Fibroblast of mammary gland (primary cell): ENCODE data around the gene PRKCH.

Experiments
- DNase-seq: peaks from one replicate; pipeline ENCODE4 v3.0.0-alpha.2; 2010; ENCODE audit warnings: low read depth
- H3K4me3 ChIP-seq: 2 replicates; pipeline ENCODE4 v1.5.1; 2011; ENCODE audit warnings: low read depth, mild to moderate bottlenecking, low read length, moderate library complexity; ENCODE audit not compliant: control insufficient read depth
- CTCF ChIP-seq: conservative IDR thresholded peaks from 2 replicates; pipeline ENCODE4 v1.5.1; 2011; ENCODE audit warnings: low read depth, low read length, inconsistent platforms; ENCODE audit not compliant: control insufficient read depth, insufficient read depth

PRKCH gene

GRCh38 chr14:61520576-61520975, 199.2 kb downstream of the PRKCH start:
- DNase-seq, result peak; percentile 71
- no peak overlapping the region for H3K4me3 ChIP-seq
- TF ChIP-seq CTCF, result no peak

GRCh38 chr14:61521773-61522172, 200.4 kb downstream of the PRKCH start:
- no peak for TF ChIP-seq CTCF

GRCh38 chr14:61523751-61524150, 202.4 kb downstream of the PRKCH start:
- DNase-seq, result no peak
- no peak overlapping the region for H3K4me3 ChIP-seq
- no peak for TF ChIP-seq CTCF

More at GRCh38 chr14:61521773-61522172, 200.4 kb downstream of the PRKCH start:
- no peak overlapping the region for H3K4me3 ChIP-seq
- no peak for DNase-seq

GRCh38 chr14:61524211-61524806, 202.9 kb downstream of the PRKCH start:
- DNase-seq, result peak; percentile 86
- TF ChIP-seq CTCF, result no peak
- H3K4me3 ChIP-seq, result no peak overlapping the region

GRCh38 chr14:61524936-61525292, 203.5 kb downstream of the PRKCH start:
- no peak for TF ChIP-seq CTCF
- H3K4me3 ChIP-seq, result no peak overlapping the region
- DNase-seq, result no peak

GRCh38 chr14:61525293-61526011, 204.1 kb downstream of the PRKCH start:
- TF ChIP-seq CTCF, result no peak
- DNase-seq, result peak; percentile 91
- H3K4me3 ChIP-seq, result no peak overlapping the region
